Measurements from ENCODE around the gene PHLDB2.

PHLDB2 gene

GRCh38 chr3:111967068-111967467, 108.0 kb downstream of the PHLDB2 start:
- DNase-seq (ENCODE audit: extremely low spot score) = no peak
- TF ChIP-seq PKNOX1 (IDR thresholded peaks at IDR 0.05) = no peak
- TF ChIP-seq CTBP1 (IDR thresholded peaks at IDR 0.05; ENCODE audit: borderline replicate concordance) = no peak
- TF ChIP-seq LEF1 (IDR thresholded peaks at IDR 0.05; ENCODE audit: borderline replicate concordance) = no peak
- TF ChIP-seq SUZ12 (IDR thresholded peaks at IDR 0.05) = no peak
- no peak for TF ChIP-seq L3MBTL2 (conservative IDR thresholded peaks at IDR 0.05)
- TF ChIP-seq TARDBP (IDR thresholded peaks at IDR 0.05) = no peak
- TF ChIP-seq SP1 (IDR thresholded peaks at IDR 0.05) = no peak
- no peak for TF ChIP-seq ARNT (IDR thresholded peaks at IDR 0.05)
- TF ChIP-seq ELF4 (IDR thresholded peaks at IDR 0.05) = no peak
- no peak for TF ChIP-seq BHLHE40 (IDR thresholded peaks at IDR 0.05; ENCODE audit: borderline replicate concordance)
- no peak for TF ChIP-seq ZNF384 (IDR thresholded peaks at IDR 0.05)
- ChIA-PET POLR2A (interaction anchor here (1.5 kb wide), 1 partner anchor 12 kb away, joined by 5 read pairs; the partner anchor contains the start of gene ABHD10), CTCF (interaction anchor here (0.5 to 5.6 kb wide), 8 partner anchors 11 to 298 kb away, joined by 3 to 44 read pairs (median 4); partner anchors contain the start of gene ABHD10)

- ChIA-PET POLR2A (interaction anchor here (1.5 kb wide), 1 partner anchor 11 kb away, joined by 5 read pairs; the partner anchor contains the start of gene ABHD10), CTCF (interaction anchor here (0.5 to 5.6 kb wide), 11 partner anchors 10 to 299 kb away, joined by 3 to 44 read pairs (median 4); partner anchors contain the start of gene ABHD10)
- peak; percentile 61 for DNase-seq (ENCODE audit: extremely low spot score)
- TF ChIP-seq FOXA1 (IDR thresholded peaks at IDR 0.05) (no peak), SP1 (IDR thresholded peaks at IDR 0.05) (no peak), HDGF (IDR thresholded peaks at IDR 0.05; ENCODE audit: borderline replicate concordance) (no peak), FOXM1 (IDR thresholded peaks at IDR 0.05; ENCODE audit: borderline replicate concordance) (no peak), FOXK2 (IDR thresholded peaks at IDR 0.05) (no peak), ZNF384 (IDR thresholded peaks at IDR 0.05) (no peak), PKNOX1 (IDR thresholded peaks at IDR 0.05) (no peak), CTBP1 (IDR thresholded peaks at IDR 0.05; ENCODE audit: borderline replicate concordance) (no peak), L3MBTL2 (conservative IDR thresholded peaks at IDR 0.05) (no peak), BHLHE40 (IDR thresholded peaks at IDR 0.05; ENCODE audit: borderline replicate concordance) (no peak), ELF4 (IDR thresholded peaks at IDR 0.05) (no peak), ARNT (IDR thresholded peaks at IDR 0.05) (no peak), TARDBP (IDR thresholded peaks at IDR 0.05) (no peak), SUZ12 (IDR thresholded peaks at IDR 0.05) (no peak), NFRKB (IDR thresholded peaks at IDR 0.05) (no peak), LEF1 (IDR thresholded peaks at IDR 0.05; ENCODE audit: borderline replicate concordance) (no peak)
Measured at GRCh38 chr3:111967651-111968274, 108.7 kb downstream of the PHLDB2 start.

GRCh38 chr3:111968319-111969054, 109.4 kb downstream of the PHLDB2 start:
- no peak for TF ChIP-seq BHLHE40 (IDR thresholded peaks at IDR 0.05; ENCODE audit: borderline replicate concordance)
- no peak for TF ChIP-seq FOXK2 (IDR thresholded peaks at IDR 0.05)
- no peak for TF ChIP-seq FOXM1 (IDR thresholded peaks at IDR 0.05; ENCODE audit: borderline replicate concordance)
- no peak for TF ChIP-seq SUZ12 (IDR thresholded peaks at IDR 0.05)
- TF ChIP-seq SP1 (IDR thresholded peaks at IDR 0.05) = no peak
- no peak for TF ChIP-seq NFRKB (IDR thresholded peaks at IDR 0.05)
- no peak for TF ChIP-seq TARDBP (IDR thresholded peaks at IDR 0.05)
- no peak for TF ChIP-seq ELF4 (IDR thresholded peaks at IDR 0.05)
- no peak for TF ChIP-seq L3MBTL2 (conservative IDR thresholded peaks at IDR 0.05)
- TF ChIP-seq HDGF (IDR thresholded peaks at IDR 0.05; ENCODE audit: borderline replicate concordance) = no peak
- TF ChIP-seq ARNT (IDR thresholded peaks at IDR 0.05) = no peak
- no peak for TF ChIP-seq ZNF384 (IDR thresholded peaks at IDR 0.05)
- TF ChIP-seq FOXA1 (IDR thresholded peaks at IDR 0.05) = no peak
- no peak for TF ChIP-seq PKNOX1 (IDR thresholded peaks at IDR 0.05)
- no peak for TF ChIP-seq CTBP1 (IDR thresholded peaks at IDR 0.05; ENCODE audit: borderline replicate concordance)
- no peak for DNase-seq (ENCODE audit: extremely low spot score)
- ChIA-PET CTCF (interaction anchor here (0.8 to 5.6 kb wide), 7 partner anchors 10 to 298 kb away, joined by 3 to 44 read pairs (median 5); partner anchors contain the start of gene ABHD10), POLR2A (interaction anchor here (1.2 to 1.5 kb wide), 2 partner anchors 10 to 11 kb away, joined by 5 read pairs; partner anchors contain the start of gene ABHD10)

GRCh38 chr3:111970376-111970775, 111.3 kb downstream of the PHLDB2 start:
- TF ChIP-seq PKNOX1 (IDR thresholded peaks at IDR 0.05) = no peak
- no peak for TF ChIP-seq BHLHE40 (IDR thresholded peaks at IDR 0.05; ENCODE audit: borderline replicate concordance)
- TF ChIP-seq FOXA1 (IDR thresholded peaks at IDR 0.05) = no peak
- no peak for TF ChIP-seq FOXK2 (IDR thresholded peaks at IDR 0.05)
- TF ChIP-seq CTBP1 (IDR thresholded peaks at IDR 0.05; ENCODE audit: borderline replicate concordance) = no peak
- TF ChIP-seq SUZ12 (IDR thresholded peaks at IDR 0.05) = no peak
- no peak for TF ChIP-seq HDGF (IDR thresholded peaks at IDR 0.05; ENCODE audit: borderline replicate concordance)
- ChIA-PET POLR2A (interaction anchor here (1.3 kb wide), 1 partner anchor 9 kb away, joined by 6 read pairs; the partner anchor contains the start of gene ABHD10), CTCF (interaction anchor here (0.6 to 5.6 kb wide), 4 partner anchors 19 to 301 kb away, joined by 3 to 44 read pairs (median 4); no protein-coding TSS in a partner anchor)
- DNase-seq (ENCODE audit: extremely low spot score) = no peak

Data from HEK293T (cell line).